H9 (cell line): ENCODE results near the gene AGTPBP1. TPM values are rescaled to one million over a fixed set of nuclear protein-coding genes. Genes with fewer than 3 reads are reported as not detected.

Experiments
- DNase-seq: peaks from one replicate; pipeline ENCODE4 v3.0.0-alpha.2; 2017
- H2AFZ ChIP-seq: one replicate; pipeline ENCODE4 v1.6.1; 2013; ENCODE audit warnings: mild to moderate bottlenecking, low read length, control low read depth, moderate library complexity
- H2AK5ac ChIP-seq: 2 replicates; pipeline ENCODE4 v1.6.1; 2013; ENCODE audit warnings: low read length, control low read depth, mixed read lengths; ENCODE audit not compliant: insufficient read length
- H2BK120ac ChIP-seq: one replicate; pipeline ENCODE4 v1.6.1; 2013; ENCODE audit warnings: low read depth, mild to moderate bottlenecking, low read length, control low read depth, inconsistent platforms; ENCODE audit not compliant: poor library complexity, severe bottlenecking
- H2BK12ac ChIP-seq: 2 replicates; pipeline ENCODE4 v1.6.1; 2013; ENCODE audit warnings: low read length, control low read depth, mixed read lengths, low read depth; ENCODE audit not compliant: insufficient read length
- H2BK15ac ChIP-seq: 2 replicates; pipeline ENCODE4 v1.6.1; 2013; ENCODE audit warnings: low read depth, low read length, control low read depth
- H2BK20ac ChIP-seq: one replicate; pipeline ENCODE4 v1.6.1; 2013; ENCODE audit warnings: low read depth, mild to moderate bottlenecking, low read length, control low read depth, inconsistent platforms; ENCODE audit not compliant: poor library complexity, severe bottlenecking
- H2BK5ac ChIP-seq: 2 replicates; pipeline ENCODE4 v1.6.1; 2013; ENCODE audit warnings: low read length, control low read depth, mixed read lengths; ENCODE audit not compliant: insufficient read length
- H3K14ac ChIP-seq: 2 replicates; pipeline ENCODE4 v1.6.1; 2013; ENCODE audit warnings: low read length, control low read depth; ENCODE audit not compliant: insufficient read depth
- H3K18ac ChIP-seq: 2 replicates; pipeline ENCODE4 v1.6.1; 2013; ENCODE audit warnings: low read depth, mild to moderate bottlenecking, mixed read lengths, low read length, control low read depth; ENCODE audit not compliant: insufficient read length
- H3K23ac ChIP-seq: 2 replicates; pipeline ENCODE4 v1.6.1; 2013; ENCODE audit warnings: low read length, control low read depth, mixed read lengths, low read depth; ENCODE audit not compliant: insufficient read length
- H3K23me2 ChIP-seq: 2 replicates; pipeline ENCODE4 v1.6.1; 2013; ENCODE audit warnings: low read depth, mild to moderate bottlenecking, mixed read lengths, low read length, control low read depth; ENCODE audit not compliant: insufficient read length, poor library complexity, severe bottlenecking
- H3K27ac ChIP-seq: 2 replicates; pipeline ENCODE4 v1.5.1; 2013; ENCODE audit warnings: low read length, control low read depth, mixed read lengths, low read depth; ENCODE audit not compliant: insufficient read length
- H3K27me3 ChIP-seq: 2 replicates; pipeline ENCODE4 v1.6.1; 2013; ENCODE audit warnings: low read length, control low read depth, inconsistent platforms; ENCODE audit not compliant: insufficient read depth
- H3K4ac ChIP-seq: 2 replicates; pipeline ENCODE4 v1.6.1; 2013; ENCODE audit warnings: low read depth, mild to moderate bottlenecking, control low read depth, inconsistent platforms, low read length, moderate library complexity
- H3K4me1 ChIP-seq: 2 replicates; pipeline ENCODE4 v1.6.1; 2013; ENCODE audit warnings: low read length, control low read depth, inconsistent platforms; ENCODE audit not compliant: insufficient read depth
- H3K4me2 ChIP-seq: 2 replicates; pipeline ENCODE4 v1.6.1; 2013; ENCODE audit warnings: low read length, control low read depth, mixed read lengths; ENCODE audit not compliant: insufficient read length, insufficient read depth
- H3K56ac ChIP-seq: 2 replicates; pipeline ENCODE4 v1.6.1; 2013; ENCODE audit warnings: low read depth, mild to moderate bottlenecking, mixed read lengths, low read length, control low read depth; ENCODE audit not compliant: insufficient read length
- H3K79me1 ChIP-seq: 2 replicates; pipeline ENCODE4 v1.6.1; 2013; ENCODE audit warnings: low read depth, mild to moderate bottlenecking, moderate library complexity, low read length, control low read depth, inconsistent platforms; ENCODE audit not compliant: insufficient read depth, poor library complexity, severe bottlenecking
- H3K79me2 ChIP-seq: 2 replicates; pipeline ENCODE4 v1.6.1; 2013; ENCODE audit warnings: low read length, control low read depth, inconsistent platforms; ENCODE audit not compliant: insufficient read depth
- H3K9ac ChIP-seq: 2 replicates; pipeline ENCODE4 v1.6.1; 2013; ENCODE audit warnings: low read length, control low read depth, mixed read lengths; ENCODE audit not compliant: insufficient read length; ENCODE audit errors: extremely low read depth
- H3K9me3 ChIP-seq: one replicate; pipeline ENCODE4 v1.6.1; 2013; ENCODE audit warnings: low read depth, low read length, inconsistent platforms; ENCODE audit not compliant: control insufficient read depth
- H3T11ph ChIP-seq: one replicate; pipeline ENCODE4 v1.6.1; 2013; ENCODE audit warnings: mild to moderate bottlenecking, low read length, control low read depth, inconsistent platforms
- H4K20me1 ChIP-seq: one replicate; pipeline ENCODE4 v1.6.1; 2013; ENCODE audit not compliant: control insufficient read depth, insufficient read length, insufficient read depth
- H4K5ac ChIP-seq: 2 replicates; pipeline ENCODE4 v1.6.1; 2013; ENCODE audit warnings: low read depth, mild to moderate bottlenecking, mixed read lengths, low read length, control low read depth; ENCODE audit not compliant: insufficient read length
- H4K8ac ChIP-seq: replicated peaks from 2 replicates; pipeline ENCODE4 v1.6.1; 2013; ENCODE audit warnings: low read length, control low read depth, mixed read lengths, low read depth; ENCODE audit not compliant: insufficient read length
- H4K91ac ChIP-seq: 2 replicates; pipeline ENCODE4 v1.6.1; 2013; ENCODE audit warnings: low read depth, mild to moderate bottlenecking, moderate library complexity, mixed read lengths, low read length, control low read depth; ENCODE audit not compliant: insufficient read length
- H3K27ac Mint-ChIP-seq, 3 experiments: 2 replicates in 2 of 3; 3 replicates in 1 of 3; pipeline ENCODE4 v1.8.0; 2020 to 2021; ENCODE audit warnings: mixed read lengths in 3 of 3, mild to moderate bottlenecking in 1 of 3, moderate library complexity in 1 of 3
- H3K27me3 Mint-ChIP-seq: 2 replicates; pipeline ENCODE4 v1.8.0; 2021; ENCODE audit warnings: low read depth, mild to moderate bottlenecking, moderate library complexity, mixed read lengths
- H3K36me3 Mint-ChIP-seq, 3 experiments: 2 replicates in 2 of 3; 3 replicates in 1 of 3; pipeline ENCODE4 v1.8.0; 2020 to 2021; ENCODE audit warnings: low read depth in 3 of 3, mixed read lengths in 3 of 3; ENCODE audit not compliant: insufficient read depth in 1 of 3
- H3K4me1 Mint-ChIP-seq, 2 experiments: 2 replicates each; pipeline ENCODE4 v1.8.0; 2020; ENCODE audit warnings: mixed read lengths in 2 of 2
- H3K4me3 Mint-ChIP-seq, 2 experiments: 2 replicates in 1 of 2; 3 replicates in 1 of 2; pipeline ENCODE4 v1.8.0; 2020 to 2021; ENCODE audit warnings: mild to moderate bottlenecking in 2 of 2, mixed read lengths in 2 of 2, moderate library complexity in 1 of 2
- H3K9me3 Mint-ChIP-seq, 2 experiments: 2 replicates in 1 of 2; 3 replicates in 1 of 2; pipeline ENCODE4 v1.8.0; 2020; ENCODE audit warnings: mild to moderate bottlenecking in 2 of 2, mixed read lengths in 2 of 2, moderate library complexity in 1 of 2
- WGBS: extraction: QIAGEN DNeasy Blood & Tissue Kit; methylation state at CpG from one replicate; pipeline ENCODE4 v1.1.7; 2013; ENCODE audit warnings: missing lambda C conversion rate, low lambda C conversion rate, mixed read lengths; ENCODE audit not compliant: insufficient read length; ENCODE audit errors: extremely low coverage; 5-methylcytosine and 5-hydroxymethylcytosine counted together
- total RNA-seq: library from RNA; stranded (reverse); gene quantifications from 2 replicates; pipeline ENCODE4 v1.2.1, GENCODE V29; 2021
- TF ChIP-seq, protein P1 (sequence below): fragments of 200-600 bp; sonication (generic); conservative IDR thresholded peaks from 3 replicates; pipeline ENCODE4 v1.8.0; 2021; ENCODE audit warnings: antibody characterized with exemption, mild to moderate bottlenecking

AGTPBP1 gene
- total RNA-seq, 1 experiment from 2014 or later, result 53.1 TPM

DNA sequence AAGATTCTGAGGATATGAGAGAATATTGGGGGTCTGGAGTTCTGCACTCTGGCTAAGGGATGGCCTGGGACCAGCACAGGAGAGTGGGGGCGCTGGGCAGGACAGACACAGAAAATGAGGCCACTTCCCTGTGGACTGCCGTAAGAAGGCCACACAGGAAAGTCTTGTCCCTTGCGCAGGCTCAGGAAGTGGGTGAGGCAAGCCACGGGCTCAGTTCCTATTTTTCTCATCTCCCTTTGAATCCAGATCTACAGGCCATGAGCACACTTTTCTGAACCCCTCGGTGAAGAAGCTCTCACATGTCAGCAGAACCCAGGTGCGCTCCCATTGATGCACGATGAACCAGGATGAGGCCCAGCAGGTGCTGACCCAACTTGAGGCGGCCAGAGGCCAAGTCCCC is 207.4 kb downstream of the AGTPBP1 start:
- Histone ChIP-seq H3T11ph (no peak overlapping the region), H3K23me2 (no peaks in the 10 kb centered on the region), H2AK5ac (no peak overlapping the region), H2BK15ac (no peak overlapping the region), H3K4me1 (no peaks in the 10 kb centered on the region), H3K27me3 (no peaks in the 10 kb centered on the region), H3K79me2 (no peaks in the 10 kb centered on the region), H3K4me2 (no peak overlapping the region), H3K27ac (no peak overlapping the region), H3K9me3 (no peaks in the 10 kb centered on the region), H4K5ac (no peak overlapping the region), H2BK12ac (no peak overlapping the region), H4K91ac (no peak overlapping the region), H3K79me1 (no peaks in the 10 kb centered on the region), H3K4ac (no peak overlapping the region), H2BK20ac (no peak overlapping the region), H2AFZ (no peak overlapping the region), H4K20me1 (no peaks in the 10 kb centered on the region), H3K14ac (no peak overlapping the region), H4K8ac (no peak overlapping the region), H3K56ac (no peak overlapping the region), H2BK120ac (no peak overlapping the region), H3K9ac (no peak overlapping the region), H3K23ac (no peak overlapping the region), H2BK5ac (no peak overlapping the region), H3K18ac (no peak overlapping the region)
- WGBS, result no CpG with 5 or more reads among the region's 8 CpGs
- Mint-ChIP-seq H3K27me3 (no peaks in the 10 kb centered on the region), H3K4me1 (peaks cover 0 to 5% of the 10 kb centered on the region in 2 experiments; a peak in 2 of 4 replicates), H3K4me3 (no peak overlapping the region), H3K9me3 (no peaks in the 10 kb centered on the region), H3K27ac (peak overlapping the region in 1 of 3 experiments; percentile 24; a peak in 2 of 7 replicates), H3K36me3 (no peaks in the 10 kb centered on the region)
- TF ChIP-seq, protein P1, sequence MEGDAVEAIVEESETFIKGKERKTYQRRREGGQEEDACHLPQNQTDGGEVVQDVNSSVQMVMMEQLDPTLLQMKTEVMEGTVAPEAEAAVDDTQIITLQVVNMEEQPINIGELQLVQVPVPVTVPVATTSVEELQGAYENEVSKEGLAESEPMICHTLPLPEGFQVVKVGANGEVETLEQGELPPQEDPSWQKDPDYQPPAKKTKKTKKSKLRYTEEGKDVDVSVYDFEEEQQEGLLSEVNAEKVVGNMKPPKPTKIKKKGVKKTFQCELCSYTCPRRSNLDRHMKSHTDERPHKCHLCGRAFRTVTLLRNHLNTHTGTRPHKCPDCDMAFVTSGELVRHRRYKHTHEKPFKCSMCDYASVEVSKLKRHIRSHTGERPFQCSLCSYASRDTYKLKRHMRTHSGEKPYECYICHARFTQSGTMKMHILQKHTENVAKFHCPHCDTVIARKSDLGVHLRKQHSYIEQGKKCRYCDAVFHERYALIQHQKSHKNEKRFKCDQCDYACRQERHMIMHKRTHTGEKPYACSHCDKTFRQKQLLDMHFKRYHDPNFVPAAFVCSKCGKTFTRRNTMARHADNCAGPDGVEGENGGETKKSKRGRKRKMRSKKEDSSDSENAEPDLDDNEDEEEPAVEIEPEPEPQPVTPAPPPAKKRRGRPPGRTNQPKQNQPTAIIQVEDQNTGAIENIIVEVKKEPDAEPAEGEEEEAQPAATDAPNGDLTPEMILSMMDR, result no peak
- no peak for DNase-seq
